SU-DHL-6 (cell line): ENCODE results near the gene KCNN2.

Source experiments
- H2AFZ ChIP-seq: fragments of 200-600 bp; sonication (generic); 2 replicates; pipeline ENCODE4 v1.6.1; 2014; ENCODE audit warnings: low read depth, mild to moderate bottlenecking, moderate library complexity, mixed read lengths, antibody characterized with exemption, low read length; ENCODE audit not compliant: severe bottlenecking
- H3F3A ChIP-seq: fragments of 200-600 bp; shearing (Covaris generic); 2 replicates; pipeline ENCODE4 v1.6.0; 2016; ENCODE audit warnings: antibody characterized with exemption, mild to moderate bottlenecking; ENCODE audit not compliant: insufficient read depth
- H3K27ac ChIP-seq: fragments of 200-600 bp; sonication (generic); 2 replicates; pipeline ENCODE4 v1.5.1; 2016; ENCODE audit warnings: low read depth, mild to moderate bottlenecking, low read length, moderate library complexity, mixed read lengths
- H3K27me3 ChIP-seq: fragments of 200-600 bp; sonication (generic), shearing (Covaris generic); 2 replicates; pipeline ENCODE4 v1.6.0; 2014; ENCODE audit warnings: mild to moderate bottlenecking, low read length
- H3K36me3 ChIP-seq: fragments of 200-600 bp; sonication (generic); 2 replicates; pipeline ENCODE4 v1.6.1; 2014; ENCODE audit warnings: mild to moderate bottlenecking, low read length, mixed read lengths
- H3K4me2 ChIP-seq: fragments of 300-600, 200-600 bp; shearing (Covaris generic), sonication (generic); 2 replicates; pipeline ENCODE4 v1.6.0; 2014; ENCODE audit warnings: low read length, low read depth, mild to moderate bottlenecking; ENCODE audit not compliant: poor library complexity, severe bottlenecking
- H3K4me3 ChIP-seq: fragments of 200-600 bp; sonication (generic); 2 replicates; pipeline ENCODE4 v1.5.1; 2014; ENCODE audit warnings: antibody characterized with exemption, low read length, mild to moderate bottlenecking, mixed read lengths; ENCODE audit not compliant: insufficient read depth, poor library complexity, severe bottlenecking
- H3K79me2 ChIP-seq: fragments of 200-600 bp; sonication (generic); 2 replicates; pipeline ENCODE4 v1.6.1; 2014; ENCODE audit warnings: mild to moderate bottlenecking, low read length, moderate library complexity; ENCODE audit not compliant: insufficient read depth
- H3K9ac ChIP-seq: fragments of 200-600 bp; sonication (generic); 2 replicates; pipeline ENCODE4 v1.7.0; 2014; ENCODE audit warnings: mild to moderate bottlenecking, low read length
- H3K9me2 ChIP-seq: fragments of 200-600 bp; sonication (generic); replicated peaks from 2 replicates; pipeline ENCODE4 v1.6.1; 2014; ENCODE audit warnings: low read length; ENCODE audit not compliant: insufficient read depth
- H3K9me3 ChIP-seq: fragments of 200-600 bp; sonication (generic); 2 replicates; pipeline ENCODE4 v1.6.1; 2014; ENCODE audit warnings: low read length, mixed read lengths; ENCODE audit not compliant: insufficient read depth
- H4K20me1 ChIP-seq: fragments of 200-600 bp; sonication (generic); 2 replicates; pipeline ENCODE4 v1.6.1; 2014; ENCODE audit warnings: low read depth, mild to moderate bottlenecking, antibody characterized with exemption, low read length, moderate library complexity, mixed read lengths
- CTCF ChIP-seq: fragments of 200-600 bp; sonication (generic); IDR thresholded peaks from one replicate; pipeline ENCODE4 v1.5.1; 2017; ENCODE audit warnings: antibody characterized with exemption, mild to moderate bottlenecking, low read length, moderate library complexity; ENCODE audit not compliant: insufficient read depth, poor library complexity, severe bottlenecking
- EZH2phosphoT487 ChIP-seq: fragments of 200-600 bp; sonication (generic), shearing (Covaris generic); conservative IDR thresholded peaks from 2 replicates; pipeline ENCODE4 v1.6.1; 2018; ENCODE audit warnings: mild to moderate bottlenecking, antibody characterized with exemption, low read length, moderate library complexity, mixed read lengths

KCNN2 gene

GRCh38 chr5:114544561-114544960 lies 182.7 kb downstream of the KCNN2 start:
- H3K9me2 ChIP-seq, result no peaks in the 10 kb centered on the region
- no peaks in the 10 kb centered on the region for H3K9me3 ChIP-seq
- no peak for TF ChIP-seq EZH2phosphoT487
- TF ChIP-seq CTCF, result no peak
- H3F3A ChIP-seq, result no peaks in the 10 kb centered on the region
- H2AFZ ChIP-seq, result no peak overlapping the region
- no peak overlapping the region for H3K4me3 ChIP-seq
- H3K27me3 ChIP-seq, result no peaks in the 10 kb centered on the region
- H3K27ac ChIP-seq, result no peak overlapping the region
- no peaks in the 10 kb centered on the region for H3K79me2 ChIP-seq
- H3K4me2 ChIP-seq, result no peak overlapping the region
- H3K36me3 ChIP-seq, result no peaks in the 10 kb centered on the region
- no peaks in the 10 kb centered on the region for H4K20me1 ChIP-seq
- H3K9ac ChIP-seq, result no peak overlapping the region
